Measurements from ENCODE around the gene FARP2. TPM values are rescaled to one million over a fixed set of nuclear protein-coding genes. Genes with fewer than 3 reads are reported as not detected.

The FARP2 gene
- total and polyA plus RNA-seq, 9 donors, result 27.2 to 46.1 (median 33.6) TPM

- Histone ChIP-seq H3K36me3 (ENCODE audit: control insufficient read depth, insufficient read depth, low read length) (peaks cover 16% of the 10 kb centered on the region), H3K4me1 (ENCODE audit: control insufficient read depth, insufficient read depth, low read length) (peaks cover 12% of the 10 kb centered on the region), H3K27me3 (ENCODE audit: control insufficient read depth, insufficient read depth, low read length) (no peaks in the 10 kb centered on the region), H3K9me3 (replicated peaks; ENCODE audit: control insufficient read depth, low read depth, low read length) (no peaks in the 10 kb centered on the region), H3K4me3 (ENCODE audit: low read length) (no peak overlapping the region), H3K27ac (ENCODE audit: low read length) (no peak overlapping the region)
- WGBS (ENCODE audit: insufficient coverage), result no CpG with 5 or more reads among the region's 1 CpG
- peak; percentile 60 for DNase-seq
Observed at GRCh38 chr2:241321886-241322285, 34.2 kb upstream of the FARP2 start.

DNA sequence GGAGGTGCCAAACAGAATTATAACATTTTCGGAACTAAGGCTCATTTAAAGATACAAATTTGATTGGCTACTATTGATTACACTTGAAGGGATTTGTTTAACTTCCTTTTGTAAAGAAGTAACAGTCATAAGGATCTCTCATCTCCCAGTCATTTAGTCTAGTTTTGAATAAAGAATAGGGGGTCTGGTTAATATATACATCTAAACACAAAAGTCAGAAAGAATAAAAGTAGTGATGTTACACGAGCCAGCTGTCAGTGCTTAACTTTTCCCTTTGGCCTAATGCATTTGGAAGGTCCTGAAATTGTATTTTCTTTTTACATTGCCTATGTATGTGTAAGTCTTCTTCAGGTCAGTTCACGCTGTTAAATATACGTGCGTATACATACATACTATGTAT lies 32.3 kb upstream of the FARP2 start:
- DNase-seq, result no peak

GRCh38 chr2:241324775-241325174 lies 31.3 kb upstream of the FARP2 start:
- Histone ChIP-seq H3K27me3 (ENCODE audit: control insufficient read depth, insufficient read depth, low read length) (no peaks in the 10 kb centered on the region), H3K27ac (ENCODE audit: low read length) (no peak overlapping the region), H3K36me3 (ENCODE audit: control insufficient read depth, insufficient read depth, low read length) (peaks cover 31% of the 10 kb centered on the region), H3K9me3 (replicated peaks; ENCODE audit: control insufficient read depth, low read depth, low read length) (no peaks in the 10 kb centered on the region), H3K4me1 (ENCODE audit: control insufficient read depth, insufficient read depth, low read length) (peaks cover 5% of the 10 kb centered on the region), H3K4me3 (ENCODE audit: low read length) (no peak overlapping the region)
- DNase-seq, result no peak

More for the DNA sequence above, 32.3 kb upstream of the FARP2 start:
- Histone ChIP-seq H3K27me3 (ENCODE audit: control insufficient read depth, insufficient read depth, low read length) (no peaks in the 10 kb centered on the region), H3K36me3 (ENCODE audit: control insufficient read depth, insufficient read depth, low read length) (peaks cover 27% of the 10 kb centered on the region), H3K4me3 (ENCODE audit: low read length) (no peak overlapping the region), H3K27ac (ENCODE audit: low read length) (no peak overlapping the region), H3K9me3 (replicated peaks; ENCODE audit: control insufficient read depth, low read depth, low read length) (no peaks in the 10 kb centered on the region), H3K4me1 (ENCODE audit: control insufficient read depth, insufficient read depth, low read length) (peaks cover 5% of the 10 kb centered on the region)
- no CpG with 5 or more reads among the region's 5 CpGs for WGBS (ENCODE audit: insufficient coverage)

DNA sequence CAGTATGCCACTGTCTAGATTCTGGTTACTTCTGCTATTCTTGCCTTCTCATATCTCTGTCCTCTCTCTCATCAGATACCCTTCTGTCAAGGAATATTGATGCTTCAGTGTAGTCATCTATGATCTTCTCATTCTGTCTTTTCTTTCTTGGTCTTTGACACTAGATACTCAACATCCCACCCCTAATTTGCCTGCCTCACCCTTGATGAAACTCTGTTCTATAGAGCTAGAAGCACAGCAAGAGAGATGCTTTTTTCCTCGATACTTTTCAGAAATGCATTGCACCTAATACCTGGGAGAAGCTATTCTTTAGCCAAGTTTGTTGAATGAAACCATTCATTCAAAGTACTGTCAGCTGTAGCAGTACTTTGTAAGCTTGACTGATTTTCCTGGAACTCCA lies 30.8 kb upstream of the FARP2 start:
- H3K36me3 ChIP-seq (ENCODE audit: control insufficient read depth, insufficient read depth, low read length), result peaks cover 31% of the 10 kb centered on the region
- H3K27ac ChIP-seq (ENCODE audit: low read length), result no peak overlapping the region
- H3K27me3 ChIP-seq (ENCODE audit: control insufficient read depth, insufficient read depth, low read length), result no peaks in the 10 kb centered on the region
- peaks cover 5% of the 10 kb centered on the region for H3K4me1 ChIP-seq (ENCODE audit: control insufficient read depth, insufficient read depth, low read length)
- no peak overlapping the region for H3K4me3 ChIP-seq (ENCODE audit: low read length)
- no peaks in the 10 kb centered on the region for H3K9me3 ChIP-seq (replicated peaks; ENCODE audit: control insufficient read depth, low read depth, low read length)
- DNase-seq, result no peak
- no CpG with 5 or more reads among the region's 1 CpG for WGBS (ENCODE audit: insufficient coverage)

GRCh38 chr2:241329669-241330615 lies 26.1 kb upstream of the FARP2 start:
- no peak for DNase-seq
- Histone ChIP-seq H3K4me1 (ENCODE audit: control insufficient read depth, insufficient read depth, low read length) (no peaks in the 10 kb centered on the region), H3K27ac (ENCODE audit: low read length) (no peak overlapping the region), H3K4me3 (ENCODE audit: low read length) (no peak overlapping the region), H3K27me3 (ENCODE audit: control insufficient read depth, insufficient read depth, low read length) (no peaks in the 10 kb centered on the region), H3K36me3 (ENCODE audit: control insufficient read depth, insufficient read depth, low read length) (peaks cover 38% of the 10 kb centered on the region), H3K9me3 (replicated peaks; ENCODE audit: control insufficient read depth, low read depth, low read length) (no peaks in the 10 kb centered on the region)
- WGBS (ENCODE audit: insufficient coverage), result 83% methylated on average over 1 of the region's 11 CpGs

GRCh38 chr2:241330616-241330981 lies 25.5 kb upstream of the FARP2 start:
- Histone ChIP-seq H3K36me3 (ENCODE audit: control insufficient read depth, insufficient read depth, low read length) (peaks cover 42% of the 10 kb centered on the region), H3K27ac (ENCODE audit: low read length) (no peak overlapping the region)
- 100% methylated on average over 1 of the region's 4 CpGs for WGBS (ENCODE audit: insufficient coverage)

GRCh38 chr2:241334813-241335212 lies 21.3 kb upstream of the FARP2 start:
- WGBS (ENCODE audit: insufficient coverage), result no CpG with 5 or more reads among the region's 2 CpGs
- Histone ChIP-seq H3K27ac (ENCODE audit: low read length) (no peak overlapping the region), H3K27me3 (ENCODE audit: control insufficient read depth, insufficient read depth, low read length) (no peaks in the 10 kb centered on the region), H3K4me3 (ENCODE audit: low read length) (no peak overlapping the region), H3K4me1 (ENCODE audit: control insufficient read depth, insufficient read depth, low read length) (peaks cover 2% of the 10 kb centered on the region), H3K36me3 (ENCODE audit: control insufficient read depth, insufficient read depth, low read length) (peaks cover 48% of the 10 kb centered on the region), H3K9me3 (replicated peaks; ENCODE audit: control insufficient read depth, low read depth, low read length) (no peaks in the 10 kb centered on the region)
- DNase-seq, result no peak

More at GRCh38 chr2:241330616-241330981, 25.5 kb upstream of the FARP2 start:
- no peaks in the 10 kb centered on the region for H3K9me3 ChIP-seq (replicated peaks; ENCODE audit: control insufficient read depth, low read depth, low read length)
- no peak overlapping the region for H3K4me3 ChIP-seq (ENCODE audit: low read length)
- H3K27me3 ChIP-seq (ENCODE audit: control insufficient read depth, insufficient read depth, low read length), result no peaks in the 10 kb centered on the region
- H3K4me1 ChIP-seq (ENCODE audit: control insufficient read depth, insufficient read depth, low read length), result no peaks in the 10 kb centered on the region
- DNase-seq, result no peak

DNA sequence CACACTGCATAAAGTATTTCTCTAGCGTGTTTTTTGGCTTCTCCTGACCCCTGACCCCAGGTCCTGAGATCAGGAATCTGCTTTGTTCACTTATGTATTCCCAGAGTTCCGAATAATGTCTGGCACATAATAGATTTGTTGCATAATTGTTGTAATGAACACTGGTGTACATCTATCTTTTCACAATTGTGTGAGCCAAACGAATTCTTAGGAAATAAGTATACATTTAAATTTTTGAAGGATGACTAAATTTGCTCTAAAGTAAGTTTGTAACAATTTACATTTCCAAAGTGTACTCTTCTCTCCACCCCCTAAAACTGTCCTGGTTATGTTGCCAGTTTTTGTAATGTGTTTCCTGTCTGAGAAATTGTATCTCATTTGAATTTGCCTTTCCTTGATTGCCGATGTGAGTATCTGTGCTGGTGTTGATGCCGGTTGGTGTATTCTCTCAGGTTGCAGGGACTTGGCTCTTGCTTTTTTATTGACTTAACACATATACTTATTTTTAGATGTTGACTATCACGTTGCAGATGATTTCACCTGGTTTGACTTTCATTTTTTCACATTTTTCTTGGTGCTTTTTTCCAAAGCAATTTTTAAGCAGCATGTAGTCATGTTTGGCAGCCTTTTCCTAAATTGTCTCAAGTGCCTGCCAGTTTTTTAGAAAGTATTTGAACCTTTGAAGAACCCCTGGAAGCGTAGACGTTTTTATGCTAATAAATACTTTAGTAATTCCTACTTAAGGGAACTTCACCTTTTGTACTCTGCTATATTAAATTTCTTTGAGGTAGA lies 16.1 kb upstream of the FARP2 start:
- peak; percentile 70 for DNase-seq
- no CpG with 5 or more reads among the region's 8 CpGs for WGBS (ENCODE audit: insufficient coverage)
- no peak overlapping the region for H3K4me3 ChIP-seq (ENCODE audit: low read length)

DNA sequence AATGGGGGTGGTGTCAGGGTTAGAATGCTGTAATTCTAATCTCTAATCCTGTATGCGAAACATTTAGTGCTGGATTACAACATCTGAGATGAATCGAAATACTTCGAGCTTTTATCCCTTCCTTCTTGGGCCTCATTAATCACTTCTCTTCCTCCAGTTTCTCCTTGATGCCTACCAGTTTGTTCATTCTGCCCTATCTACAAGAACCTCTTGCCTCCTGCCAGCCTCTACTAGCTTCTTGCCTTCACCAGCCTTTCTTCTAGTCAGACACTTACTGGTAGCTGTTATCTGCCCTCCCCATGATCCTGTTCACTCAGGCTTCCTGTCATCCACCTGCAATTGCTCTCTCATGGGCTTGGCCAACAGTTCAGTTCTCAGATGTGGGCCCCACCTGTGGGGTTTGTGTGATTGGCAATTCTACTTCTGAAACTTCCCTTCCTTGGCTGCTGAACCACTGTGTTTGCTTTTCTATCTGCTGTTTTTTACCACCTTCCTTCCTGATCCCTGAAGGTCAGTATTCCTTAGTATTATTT lies 15.4 kb upstream of the FARP2 start:
- peaks cover 82% of the 10 kb centered on the region for H3K36me3 ChIP-seq (ENCODE audit: control insufficient read depth, insufficient read depth, low read length)
- H3K9me3 ChIP-seq (replicated peaks; ENCODE audit: control insufficient read depth, low read depth, low read length), result no peaks in the 10 kb centered on the region
- H3K4me3 ChIP-seq (ENCODE audit: low read length), result no peak overlapping the region
- WGBS (ENCODE audit: insufficient coverage), result 72% methylated on average over 3 of the region's 3 CpGs
- DNase-seq, result no peak
- no peaks in the 10 kb centered on the region for H3K27me3 ChIP-seq (ENCODE audit: control insufficient read depth, insufficient read depth, low read length)
- H3K27ac ChIP-seq (ENCODE audit: low read length), result no peak overlapping the region
- peaks cover 2% of the 10 kb centered on the region for H3K4me1 ChIP-seq (ENCODE audit: control insufficient read depth, insufficient read depth, low read length)

More for the DNA sequence above, 16.1 kb upstream of the FARP2 start:
- Histone ChIP-seq H3K4me1 (ENCODE audit: control insufficient read depth, insufficient read depth, low read length) (peaks cover 2% of the 10 kb centered on the region), H3K36me3 (ENCODE audit: control insufficient read depth, insufficient read depth, low read length) (peaks cover 83% of the 10 kb centered on the region), H3K27me3 (ENCODE audit: control insufficient read depth, insufficient read depth, low read length) (no peaks in the 10 kb centered on the region), H3K9me3 (replicated peaks; ENCODE audit: control insufficient read depth, low read depth, low read length) (no peaks in the 10 kb centered on the region), H3K27ac (ENCODE audit: low read length) (no peak overlapping the region)
